ENCODE measurements around the gene NEB.
"Not testable (repeated sequence)": the region's sequence is repeated elsewhere in the genome, so short reads cannot be mapped to it uniquely, and the experiment has no call there.

NEB gene

GRCh38 chr2:151611351-151611750 lies 122.9 kb downstream of the NEB start:
- TF ChIP-seq POLR2A (IDR thresholded peaks at IDR 0.05; ENCODE audit: low read depth, low read length), result no peak
- no peak for FAIRE-seq

GRCh38 chr2:151610310-151610709 lies 124.0 kb downstream of the NEB start:
- FAIRE-seq, result no peak

More at GRCh38 chr2:151611351-151611750, 122.9 kb downstream of the NEB start:
- DNase-seq (ENCODE audit: insufficient read length, low spot score), result no peak

DNA sequence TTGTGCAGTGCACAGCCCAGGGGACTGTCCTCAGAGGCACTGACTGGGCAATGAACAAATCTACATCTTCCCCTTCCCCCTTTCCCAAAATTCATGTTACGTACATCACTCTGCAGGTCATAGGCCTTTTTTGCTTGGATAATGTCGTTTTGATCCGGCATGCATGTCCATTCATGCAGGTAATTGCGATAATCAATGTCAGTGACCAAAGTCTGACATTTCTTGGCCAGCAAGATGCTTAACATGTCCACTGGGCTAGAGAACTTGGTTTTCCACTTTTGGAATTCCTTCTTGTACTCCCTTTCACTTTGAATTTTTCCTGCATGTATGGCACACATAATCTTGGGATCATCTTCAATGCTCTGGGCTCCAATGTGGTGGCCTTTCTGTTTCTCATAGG lies 124.6 kb downstream of the NEB start:
- no peak for DNase-seq (ENCODE audit: insufficient read length, low spot score)
- TF ChIP-seq POLR2A (IDR thresholded peaks at IDR 0.05; ENCODE audit: low read depth, low read length), result no peak

More at GRCh38 chr2:151610310-151610709, 124.0 kb downstream of the NEB start:
- DNase-seq (ENCODE audit: insufficient read length, low spot score), result no peak
- TF ChIP-seq POLR2A (IDR thresholded peaks at IDR 0.05; ENCODE audit: low read depth, low read length), result no peak

DNA sequence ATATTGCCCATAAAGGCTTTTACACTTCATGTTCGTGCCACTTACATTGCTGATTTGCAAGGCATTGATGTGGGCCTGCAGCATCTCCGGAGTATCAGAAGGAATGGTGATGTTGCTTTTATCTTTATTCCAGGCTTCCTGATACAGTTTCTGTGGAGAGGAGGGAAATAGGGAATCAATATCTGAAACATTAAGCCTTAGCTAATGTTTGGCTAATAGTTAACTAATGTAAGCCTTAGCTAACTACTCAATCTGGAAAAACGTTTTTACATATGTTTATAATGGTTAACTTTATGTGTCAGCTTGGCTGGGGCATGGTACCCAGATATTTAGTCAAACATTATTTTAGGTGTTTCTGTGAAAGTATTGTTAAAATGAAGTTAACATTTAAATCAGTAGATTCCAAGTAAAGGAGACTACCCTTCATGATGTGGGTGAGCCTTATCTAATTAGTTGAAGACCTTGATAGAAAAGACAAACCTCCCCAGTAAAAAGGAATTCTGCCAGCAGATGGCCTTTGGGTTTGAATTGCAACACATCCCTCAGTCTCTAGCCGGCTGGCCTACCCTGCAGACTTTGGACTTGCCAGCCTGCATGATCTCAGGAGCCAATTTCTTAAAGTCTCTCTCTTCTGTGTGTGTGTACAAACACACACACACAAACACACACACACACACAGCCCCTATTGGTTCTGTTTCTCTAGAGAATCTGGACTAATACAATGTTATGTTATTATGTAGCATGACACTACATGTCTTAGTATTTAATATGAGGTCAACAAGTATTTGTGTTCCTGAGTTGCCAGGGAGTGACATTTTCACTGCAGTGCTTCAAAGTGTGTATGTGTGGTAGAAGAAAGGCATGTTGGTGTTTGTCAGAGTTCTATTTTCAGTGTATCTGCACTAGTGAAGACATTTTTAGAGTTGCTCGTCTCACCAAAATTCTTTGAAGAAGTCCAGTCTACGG lies 126.5 kb downstream of the NEB start:
- not testable (repeated sequence) for DNase-seq (ENCODE audit: insufficient read length, low spot score); FAIRE-seq

More for the DNA sequence above, 124.6 kb downstream of the NEB start:
- no peak for FAIRE-seq

GRCh38 chr2:151603530-151603929 lies 130.7 kb downstream of the NEB start:
- not testable (repeated sequence) for DNase-seq (ENCODE audit: insufficient read length, low spot score); FAIRE-seq

DNA sequence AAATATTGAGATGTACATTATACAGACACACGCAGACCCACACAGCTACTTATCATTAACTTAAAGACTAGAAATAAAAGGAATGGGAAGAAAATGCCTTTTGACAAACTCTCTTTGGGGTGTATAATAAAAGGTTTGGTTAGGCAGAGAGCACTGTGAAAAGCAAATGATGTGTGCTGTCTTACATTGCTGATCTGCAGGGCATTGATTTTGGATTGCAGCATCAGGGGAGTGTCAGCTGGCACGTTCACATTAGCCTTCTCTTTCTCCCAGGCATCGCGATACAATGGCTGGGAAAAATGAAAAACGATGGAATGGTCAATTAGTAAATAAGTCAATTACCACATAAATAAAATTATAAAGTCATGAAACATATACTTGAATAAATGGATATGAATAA lies 131.9 kb downstream of the NEB start:
- DNase-seq (ENCODE audit: insufficient read length, low spot score); FAIRE-seq: not testable (repeated sequence)

- FAIRE-seq; DNase-seq (ENCODE audit: insufficient read length, low spot score): not testable (repeated sequence)
Measured at GRCh38 chr2:151601803-151602202, 132.5 kb downstream of the NEB start.

DNA sequence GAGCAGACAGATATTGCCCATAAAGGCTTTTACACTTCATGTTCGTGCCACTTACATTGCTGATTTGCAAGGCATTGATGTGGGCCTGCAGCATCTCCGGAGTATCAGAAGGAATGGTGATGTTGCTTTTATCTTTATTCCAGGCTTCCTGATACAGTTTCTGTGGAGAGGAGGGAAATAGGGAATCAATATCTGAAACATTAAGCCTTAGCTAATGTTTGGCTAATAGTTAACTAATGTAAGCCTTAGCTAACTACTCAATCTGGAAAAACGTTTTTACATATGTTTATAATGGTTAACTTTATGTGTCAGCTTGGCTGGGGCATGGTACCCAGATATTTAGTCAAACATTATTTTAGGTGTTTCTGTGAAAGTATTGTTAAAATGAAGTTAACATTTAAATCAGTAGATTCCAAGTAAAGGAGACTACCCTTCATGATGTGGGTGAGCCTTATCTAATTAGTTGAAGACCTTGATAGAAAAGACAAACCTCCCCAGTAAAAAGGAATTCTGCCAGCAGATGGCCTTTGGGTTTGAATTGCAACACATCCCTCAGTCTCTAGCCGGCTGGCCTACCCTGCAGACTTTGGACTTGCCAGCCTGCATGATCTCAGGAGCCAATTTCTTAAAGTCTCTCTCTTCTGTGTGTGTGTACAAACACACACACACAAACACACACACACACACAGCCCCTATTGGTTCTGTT lies 137.2 kb downstream of the NEB start:
- DNase-seq (ENCODE audit: insufficient read length, low spot score); FAIRE-seq: not testable (repeated sequence)

DNA sequence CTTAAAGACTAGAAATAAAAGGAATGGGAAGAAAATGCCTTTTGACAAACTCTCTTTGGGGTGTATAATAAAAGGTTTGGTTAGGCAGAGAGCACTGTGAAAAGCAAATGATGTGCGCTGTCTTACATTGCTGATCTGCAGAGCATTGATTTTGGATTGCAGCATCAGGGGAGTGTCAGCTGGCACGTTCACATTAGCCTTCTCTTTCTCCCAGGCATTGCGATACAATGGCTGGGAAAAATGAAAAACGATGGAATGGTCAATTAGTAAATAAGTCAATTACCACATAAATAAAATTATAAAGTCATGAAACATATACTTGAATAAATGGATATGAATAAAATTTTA lies 142.4 kb downstream of the NEB start:
- not testable (repeated sequence) for FAIRE-seq; DNase-seq (ENCODE audit: insufficient read length, low spot score)

GRCh38 chr2:151591250-151591907 lies 142.9 kb downstream of the NEB start:
- not testable (repeated sequence) for FAIRE-seq; DNase-seq (ENCODE audit: insufficient read length, low spot score)

DNA sequence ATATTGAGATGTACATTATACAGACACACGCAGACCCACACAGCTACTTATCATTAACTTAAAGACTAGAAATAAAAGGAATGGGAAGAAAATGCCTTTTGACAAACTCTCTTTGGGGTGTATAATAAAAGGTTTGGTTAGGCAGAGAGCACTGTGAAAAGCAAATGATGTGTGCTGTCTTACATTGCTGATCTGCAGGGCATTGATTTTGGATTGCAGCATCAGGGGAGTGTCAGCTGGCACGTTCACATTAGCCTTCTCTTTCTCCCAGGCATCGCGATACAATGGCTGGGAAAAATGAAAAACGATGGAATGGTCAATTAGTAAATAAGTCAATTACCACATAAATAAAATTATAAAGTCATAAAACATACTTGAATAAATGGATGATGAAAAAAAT lies 153.0 kb downstream of the NEB start:
- FAIRE-seq; DNase-seq (ENCODE audit: insufficient read length, low spot score): not testable (repeated sequence)

- DNase-seq (ENCODE audit: insufficient read length, low spot score); FAIRE-seq: not testable (repeated sequence)
Measured at GRCh38 chr2:151580697-151581096, 153.6 kb downstream of the NEB start.

DNA sequence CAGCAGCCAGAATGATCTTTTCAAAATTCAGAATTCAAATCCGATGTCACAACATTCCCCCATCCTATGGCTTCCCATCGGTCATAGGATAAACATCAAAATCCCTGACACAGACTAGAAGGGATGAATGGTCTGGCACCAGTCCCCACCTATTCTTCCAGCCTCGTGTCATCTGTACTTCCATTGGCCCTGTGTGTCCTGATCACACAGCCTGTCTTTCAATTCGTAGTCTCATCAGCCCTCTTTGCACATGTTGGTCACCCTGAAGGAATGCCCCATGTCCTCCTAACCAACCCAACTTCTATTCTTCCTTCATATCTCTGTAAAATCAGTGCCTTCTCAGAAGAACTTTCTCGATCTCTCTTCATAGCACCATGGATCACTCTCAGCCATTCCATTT lies 157.2 kb downstream of the NEB start:
- FAIRE-seq, result no peak
- no peak for DNase-seq (ENCODE audit: insufficient read length, low spot score)
- no peak for TF ChIP-seq POLR2A (IDR thresholded peaks at IDR 0.05; ENCODE audit: low read depth, low read length)

GRCh38 chr2:151576080-151576479 lies 158.2 kb downstream of the NEB start:
- DNase-seq (ENCODE audit: insufficient read length, low spot score), result no peak
- no peak for FAIRE-seq
- no peak for TF ChIP-seq POLR2A (IDR thresholded peaks at IDR 0.05; ENCODE audit: low read depth, low read length)

DNA sequence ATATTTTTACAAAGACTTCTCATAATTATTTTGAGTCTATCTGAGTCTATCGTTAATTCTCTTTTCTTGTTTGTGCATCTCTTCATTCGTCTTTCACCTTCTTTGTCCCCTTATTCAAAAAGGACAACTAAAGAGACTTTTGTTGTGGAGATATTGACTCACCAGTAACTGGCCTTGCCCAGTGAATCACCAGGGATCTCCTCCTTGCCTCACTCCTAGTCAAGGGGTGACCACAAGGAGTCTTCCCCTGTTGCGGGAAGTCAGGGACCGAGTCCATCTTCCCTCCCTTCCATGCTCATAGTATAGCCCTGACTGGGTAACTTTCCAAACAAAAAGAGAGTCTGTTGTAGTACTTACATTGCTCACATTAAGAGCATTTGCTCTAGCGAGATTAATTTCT lies 158.9 kb downstream of the NEB start:
- peak; percentile 94 for FAIRE-seq
- no peak for TF ChIP-seq POLR2A (IDR thresholded peaks at IDR 0.05; ENCODE audit: low read depth, low read length)
- DNase-seq (ENCODE audit: insufficient read length, low spot score), result peak; percentile 27

Measured in H54 (cell line).